ENCODE results near the gene EEF1AKMT2. TPM values are rescaled to one million over a fixed set of nuclear protein-coding genes. Genes with fewer than 3 reads are reported as not detected.

Gene EEF1AKMT2
- polyA plus RNA-seq, 2 of the 4 experiments (the other 2 are of a cell fraction), result 23.5 to 28.1 TPM

DNA sequence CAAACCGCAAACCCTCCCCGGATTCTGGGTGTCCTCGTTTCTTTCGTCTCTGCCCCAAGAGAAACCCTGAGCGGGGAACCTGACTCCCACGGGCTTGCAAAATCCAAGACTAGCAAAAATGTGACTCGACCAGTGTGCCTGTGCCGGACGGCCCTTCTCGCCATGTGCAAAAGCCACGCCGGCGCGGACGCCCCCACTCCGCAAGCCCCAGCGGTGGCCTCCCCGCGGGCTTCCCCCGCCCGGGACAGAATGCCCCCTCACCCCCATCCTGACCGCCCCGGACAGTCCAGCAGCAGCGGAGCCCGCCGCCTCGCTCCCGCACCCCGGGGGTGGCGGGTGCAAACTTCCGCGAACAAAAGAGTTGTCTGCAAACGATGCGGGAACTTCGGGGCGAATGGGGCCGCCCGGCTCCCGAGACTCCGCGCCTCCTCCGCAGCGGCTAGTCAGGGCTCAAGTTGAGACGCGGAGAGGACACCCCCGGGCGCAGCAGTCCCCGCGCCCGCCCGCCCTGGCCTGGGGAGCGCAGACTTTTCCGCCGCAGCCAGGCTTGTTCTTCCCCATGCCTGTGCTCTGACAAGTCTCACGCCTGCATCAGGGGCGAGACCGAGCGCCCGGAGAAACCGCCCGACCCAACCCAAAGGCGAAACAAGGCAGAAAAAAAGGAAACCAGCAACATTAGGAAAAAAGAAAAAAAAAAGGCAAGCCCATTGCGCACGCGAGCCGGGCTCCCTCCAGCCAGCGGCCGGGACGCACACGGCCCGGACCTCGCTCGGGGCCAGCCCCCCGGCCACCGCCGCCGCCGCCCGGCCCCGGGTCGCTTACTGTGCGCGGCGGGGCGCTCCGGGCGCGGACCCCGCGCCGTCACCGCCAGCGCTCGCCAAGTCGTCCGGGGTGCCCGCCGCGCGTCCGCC lies 48.2 kb downstream of the EEF1AKMT2 start:
- POLR2A ChIA-PET, result interaction anchor here (0.7 to 1.0 kb wide), 2 partner anchors 48 to 748 kb away, joined by 3 read pairs; partner anchors contain the start of gene EEF1AKMT2
- no peak for TF ChIP-seq BHLHE40 (IDR thresholded peaks at IDR 0.05; ENCODE audit: low read depth, low read length)
- TF ChIP-seq, protein P1, sequence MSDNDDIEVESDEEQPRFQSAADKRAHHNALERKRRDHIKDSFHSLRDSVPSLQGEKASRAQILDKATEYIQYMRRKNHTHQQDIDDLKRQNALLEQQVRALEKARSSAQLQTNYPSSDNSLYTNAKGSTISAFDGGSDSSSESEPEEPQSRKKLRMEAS (IDR thresholded peaks at IDR 0.05), result 0 out of 2 replicates have a peak, but pooled peaks have one; percentile 14
- TF ChIP-seq PHF8 (IDR thresholded peaks at IDR 0.05; ENCODE audit: borderline replicate concordance, low read depth), result peak; percentile 24; the same call in 1 of the 2 replicates
- TF ChIP-seq MYC (IDR thresholded peaks at IDR 0.05; ENCODE audit: borderline replicate concordance, low read length), result peak; percentile 26; the same call in 1 of the 2 replicates
- under 1% methylated on average over 35 of the region's 101 CpGs for WGBS (ENCODE audit: missing lambda C conversion rate)
- FAIRE-seq (no peak), DNase-seq (ENCODE audit: low read depth in 1 of 2, low spot score in 1 of 2) (peak; percentile 27 to 54), ATAC-seq (peak; percentile 42 to 58; a peak in 5 of 6 replicates)
- H3K4me1 ChIP-seq, result peaks cover 31% of the 10 kb centered on the region
- H3K27ac ChIP-seq, result peak overlapping the region; percentile 87 to 95
- no peaks in the 10 kb centered on the region for H3K9me3 ChIP-seq
- CTCF ChIA-PET, result interaction anchor here (0.6 to 6.8 kb wide), 7 partner anchors 12 to 215 kb away, joined by 3 to 96 read pairs (median 3); no protein-coding TSS in a partner anchor
- peak overlapping the region; percentile 87 for H3K4me2 ChIP-seq
- H3K4me3 ChIP-seq, result peak overlapping the region; percentile 84

DNA sequence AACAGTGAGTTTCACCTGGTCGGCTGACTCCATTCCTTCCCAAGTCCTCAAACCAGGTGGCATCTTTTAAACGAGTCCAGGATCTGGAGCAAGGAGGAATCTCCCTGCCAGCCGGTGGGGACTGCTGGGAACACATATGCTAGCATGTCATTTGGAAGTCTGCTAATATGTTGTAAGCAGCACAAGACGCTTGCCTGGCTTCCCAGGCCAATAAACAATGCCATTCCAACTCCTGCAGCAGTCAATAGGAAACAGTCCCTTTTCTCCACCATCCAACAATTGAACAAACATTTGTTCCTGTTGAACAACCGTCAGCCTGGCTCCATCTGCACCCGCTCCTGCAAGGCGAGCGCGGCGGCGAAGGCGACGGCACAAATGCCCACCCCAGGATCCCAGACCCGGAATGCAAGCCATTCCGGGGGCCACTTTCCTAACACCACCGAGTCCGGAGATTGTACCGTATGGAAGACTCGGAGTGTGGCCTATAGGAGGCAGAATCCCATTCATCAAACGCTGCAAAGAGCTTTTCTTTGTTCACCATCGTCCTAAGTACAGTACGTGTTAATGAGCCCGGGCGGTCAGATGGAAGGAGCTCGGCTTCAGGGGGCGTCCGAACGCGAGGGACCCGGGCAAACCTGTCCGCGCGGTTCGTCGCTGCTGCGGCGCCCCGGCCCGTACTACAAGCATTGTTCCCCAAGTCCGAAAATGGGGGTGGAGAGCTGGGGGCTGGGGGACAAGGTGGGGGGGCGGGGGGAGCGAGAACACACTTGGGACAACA lies 49.1 kb downstream of the EEF1AKMT2 start:
- Histone ChIP-seq H3K27ac (peak overlapping the region; percentile 87 to 95), H3K9me3 (no peaks in the 10 kb centered on the region), H3K4me2 (peak overlapping the region; percentile 87), H3K4me3 (peak overlapping the region; percentile 84), H3K4me1 (peaks cover 32% of the 10 kb centered on the region)
- WGBS (ENCODE audit: missing lambda C conversion rate), result 32% methylated on average over 33 of the region's 42 CpGs
- DNase-seq (ENCODE audit: low read depth in 1 of 2, low spot score in 1 of 2), result peak; percentile 47 to 54
- TF ChIP-seq, protein P2, sequence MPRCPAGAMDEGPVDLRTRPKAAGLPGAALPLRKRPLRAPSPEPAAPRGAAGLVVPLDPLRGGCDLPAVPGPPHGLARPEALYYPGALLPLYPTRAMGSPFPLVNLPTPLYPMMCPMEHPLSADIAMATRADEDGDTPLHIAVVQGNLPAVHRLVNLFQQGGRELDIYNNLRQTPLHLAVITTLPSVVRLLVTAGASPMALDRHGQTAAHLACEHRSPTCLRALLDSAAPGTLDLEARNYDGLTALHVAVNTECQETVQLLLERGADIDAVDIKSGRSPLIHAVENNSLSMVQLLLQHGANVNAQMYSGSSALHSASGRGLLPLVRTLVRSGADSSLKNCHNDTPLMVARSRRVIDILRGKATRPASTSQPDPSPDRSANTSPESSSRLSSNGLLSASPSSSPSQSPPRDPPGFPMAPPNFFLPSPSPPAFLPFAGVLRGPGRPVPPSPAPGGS (IDR thresholded peaks at IDR 0.05), result no peak
- TF ChIP-seq, protein P1 (IDR thresholded peaks at IDR 0.05), result 0 out of 2 replicates have a peak, but pooled peaks have one; percentile 15
- TF ChIP-seq, protein P3, sequence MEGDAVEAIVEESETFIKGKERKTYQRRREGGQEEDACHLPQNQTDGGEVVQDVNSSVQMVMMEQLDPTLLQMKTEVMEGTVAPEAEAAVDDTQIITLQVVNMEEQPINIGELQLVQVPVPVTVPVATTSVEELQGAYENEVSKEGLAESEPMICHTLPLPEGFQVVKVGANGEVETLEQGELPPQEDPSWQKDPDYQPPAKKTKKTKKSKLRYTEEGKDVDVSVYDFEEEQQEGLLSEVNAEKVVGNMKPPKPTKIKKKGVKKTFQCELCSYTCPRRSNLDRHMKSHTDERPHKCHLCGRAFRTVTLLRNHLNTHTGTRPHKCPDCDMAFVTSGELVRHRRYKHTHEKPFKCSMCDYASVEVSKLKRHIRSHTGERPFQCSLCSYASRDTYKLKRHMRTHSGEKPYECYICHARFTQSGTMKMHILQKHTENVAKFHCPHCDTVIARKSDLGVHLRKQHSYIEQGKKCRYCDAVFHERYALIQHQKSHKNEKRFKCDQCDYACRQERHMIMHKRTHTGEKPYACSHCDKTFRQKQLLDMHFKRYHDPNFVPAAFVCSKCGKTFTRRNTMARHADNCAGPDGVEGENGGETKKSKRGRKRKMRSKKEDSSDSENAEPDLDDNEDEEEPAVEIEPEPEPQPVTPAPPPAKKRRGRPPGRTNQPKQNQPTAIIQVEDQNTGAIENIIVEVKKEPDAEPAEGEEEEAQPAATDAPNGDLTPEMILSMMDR (IDR thresholded peaks at IDR 0.05), result peak; percentile 35; the same call in 2 of the 3 replicates
- ChIA-PET CTCF (interaction anchor here (0.6 to 6.8 kb wide), 16 partner anchors 8 to 1137 kb away, joined by 3 to 96 read pairs (median 4); no protein-coding TSS in a partner anchor), POLR2A (interaction anchor here (0.5 to 1.0 kb wide), 3 partner anchors 49 to 747 kb away, joined by 3 to 4 read pairs (median 3); partner anchors contain the start of gene EEF1AKMT2)
- FAIRE-seq, result no peak
- peak; percentile 28 to 65; a peak in 4 of 6 replicates for ATAC-seq

DNA sequence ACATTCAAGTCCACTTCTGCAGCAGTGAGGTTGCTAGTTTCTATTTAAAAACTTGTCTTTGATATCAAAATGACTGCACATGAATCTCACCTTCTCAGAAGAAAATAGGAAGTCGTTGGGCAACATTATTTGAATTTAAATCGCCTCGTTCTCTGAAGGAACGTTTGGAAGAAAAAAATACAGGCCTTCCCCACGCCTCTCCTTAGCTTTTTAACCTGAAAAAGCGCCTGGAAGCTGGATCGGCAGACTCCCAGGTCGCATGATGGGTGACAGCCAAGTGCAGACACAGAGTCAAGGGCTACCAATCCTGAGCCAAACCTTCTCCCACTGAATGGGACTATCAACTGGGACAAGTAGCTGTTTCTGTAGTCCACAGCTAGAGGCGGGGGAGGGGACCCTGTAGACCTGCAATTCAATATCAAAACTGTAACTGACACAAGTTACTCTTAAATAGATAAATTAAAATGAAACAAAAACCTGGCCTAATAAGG lies 49.7 kb downstream of the EEF1AKMT2 start:
- H3K27ac ChIP-seq, result no peak overlapping the region
- ChIA-PET POLR2A (interaction anchor here (1.0 to 1.1 kb wide), 2 partner anchors 212 to 324 kb away, joined by 3 to 5 read pairs; no protein-coding TSS in a partner anchor), CTCF (interaction anchor here (0.6 to 6.8 kb wide), 28 partner anchors 9 to 1137 kb away, joined by 3 to 96 read pairs (median 4); no protein-coding TSS in a partner anchor)
- H3K4me3 ChIP-seq, result no peak overlapping the region
- ATAC-seq, result no peak
- no peaks in the 10 kb centered on the region for H3K9me3 ChIP-seq
- no peak for FAIRE-seq
- DNase-seq (ENCODE audit: low read depth in 1 of 2, low spot score in 1 of 2), result no peak
- H3K4me2 ChIP-seq, result peak overlapping the region; percentile 87
- H3K4me1 ChIP-seq, result peaks cover 38% of the 10 kb centered on the region
- WGBS (ENCODE audit: missing lambda C conversion rate), result 76% methylated on average over 9 of the region's 9 CpGs
- TF ChIP-seq CBX2 (IDR thresholded peaks at IDR 0.05; ENCODE audit: borderline replicate concordance, low read depth) (no peak), NFE2L2 (conservative IDR thresholded peaks at IDR 0.05; ENCODE audit: low read length) (no peak), RARB (CRISPR knock-in tag; IDR thresholded peaks at IDR 0.05) (no peak), EP300 (IDR thresholded peaks at IDR 0.05) (no peak), GATA3 (IDR thresholded peaks at IDR 0.05; ENCODE audit: borderline replicate concordance) (no peak), HDAC2 (IDR thresholded peaks at IDR 0.05) (no peak), MAFK (IDR thresholded peaks at IDR 0.05; ENCODE audit: partially characterized antibody) (no peak), HEYL (CRISPR knock-in tag; IDR thresholded peaks at IDR 0.05) (no peak), CHD2 (IDR thresholded peaks at IDR 0.05; ENCODE audit: low read length, partially characterized antibody) (no peak), RCOR1 (IDR thresholded peaks at IDR 0.05; ENCODE audit: low read depth, low read length) (no peak), TFCP2L1 (CRISPR knock-in tag; IDR thresholded peaks at IDR 0.05) (no peak), EHF (CRISPR knock-in tag; IDR thresholded peaks at IDR 0.05) (no peak), EHMT2 (IDR thresholded peaks at IDR 0.05; ENCODE audit: low read depth) (no peak), RAD21 (conservative IDR thresholded peaks at IDR 0.05 in 1 of 2, IDR thresholded peaks at IDR 0.05 in 1 of 2) (no peak), MYC (IDR thresholded peaks at IDR 0.05; ENCODE audit: borderline replicate concordance, low read length) (no peak)
- TF ChIP-seq, protein P4, sequence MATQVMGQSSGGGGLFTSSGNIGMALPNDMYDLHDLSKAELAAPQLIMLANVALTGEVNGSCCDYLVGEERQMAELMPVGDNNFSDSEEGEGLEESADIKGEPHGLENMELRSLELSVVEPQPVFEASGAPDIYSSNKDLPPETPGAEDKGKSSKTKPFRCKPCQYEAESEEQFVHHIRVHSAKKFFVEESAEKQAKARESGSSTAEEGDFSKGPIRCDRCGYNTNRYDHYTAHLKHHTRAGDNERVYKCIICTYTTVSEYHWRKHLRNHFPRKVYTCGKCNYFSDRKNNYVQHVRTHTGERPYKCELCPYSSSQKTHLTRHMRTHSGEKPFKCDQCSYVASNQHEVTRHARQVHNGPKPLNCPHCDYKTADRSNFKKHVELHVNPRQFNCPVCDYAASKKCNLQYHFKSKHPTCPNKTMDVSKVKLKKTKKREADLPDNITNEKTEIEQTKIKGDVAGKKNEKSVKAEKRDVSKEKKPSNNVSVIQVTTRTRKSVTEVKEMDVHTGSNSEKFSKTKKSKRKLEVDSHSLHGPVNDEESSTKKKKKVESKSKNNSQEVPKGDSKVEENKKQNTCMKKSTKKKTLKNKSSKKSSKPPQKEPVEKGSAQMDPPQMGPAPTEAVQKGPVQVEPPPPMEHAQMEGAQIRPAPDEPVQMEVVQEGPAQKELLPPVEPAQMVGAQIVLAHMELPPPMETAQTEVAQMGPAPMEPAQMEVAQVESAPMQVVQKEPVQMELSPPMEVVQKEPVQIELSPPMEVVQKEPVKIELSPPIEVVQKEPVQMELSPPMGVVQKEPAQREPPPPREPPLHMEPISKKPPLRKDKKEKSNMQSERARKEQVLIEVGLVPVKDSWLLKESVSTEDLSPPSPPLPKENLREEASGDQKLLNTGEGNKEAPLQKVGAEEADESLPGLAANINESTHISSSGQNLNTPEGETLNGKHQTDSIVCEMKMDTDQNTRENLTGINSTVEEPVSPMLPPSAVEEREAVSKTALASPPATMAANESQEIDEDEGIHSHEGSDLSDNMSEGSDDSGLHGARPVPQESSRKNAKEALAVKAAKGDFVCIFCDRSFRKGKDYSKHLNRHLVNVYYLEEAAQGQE (IDR thresholded peaks at IDR 0.05), result no peak
